H1 (cell line): ENCODE measurements around the gene CUL9. TPM values are rescaled to one million over a fixed set of nuclear protein-coding genes. Genes with fewer than 3 reads are reported as not detected.

Experiments
- RNF2 ChIP-seq: fragments of 200-900, 300-1000 bp; sonication (generic); IDR thresholded peaks from 2 replicates; pipeline ENCODE4 v1.7.1; 2016; ENCODE audit warnings: borderline replicate concordance, low read depth, mild to moderate bottlenecking, antibody characterized with exemption, low read length; ENCODE audit not compliant: poor library complexity, severe bottlenecking; ENCODE audit errors: missing control alignments
- polyA plus RNA-seq, 7 experiments: library from polyadenylated mRNA; depleted of rRNA in 3 of 7; stranded (reverse) in 5 of 7; unstranded in 2 of 7; fragments of >200 nt in 5 of 7; fragments of 200-250 nt in 2 of 7; gene quantifications; 1 replicate in 5 of 7; 2 replicates in 1 of 7; 4 replicates in 1 of 7; pipeline versions ENCODE4 v1.2.1 to v1.2.3, GENCODE V29; 2011 to 2013; ENCODE audit warnings: missing spikeins in 2 of 7, mixed read lengths in 2 of 7
- total RNA-seq: library from RNA; stranded (reverse); fragmentation: NEBNext Ultra II Directional; extraction: Animal tissue kit (Norgen Biotek cat#: 25700); gene quantifications from 2 replicates; pipeline ENCODE4 v1.2.1, GENCODE V29; 2021

CUL9 gene
- total and polyA plus RNA-seq, 2 of the 8 experiments (the other 6 are each of a cell fraction or from before 2014, with no cell fraction given): 7.7 to 9.8 TPM

DNA sequence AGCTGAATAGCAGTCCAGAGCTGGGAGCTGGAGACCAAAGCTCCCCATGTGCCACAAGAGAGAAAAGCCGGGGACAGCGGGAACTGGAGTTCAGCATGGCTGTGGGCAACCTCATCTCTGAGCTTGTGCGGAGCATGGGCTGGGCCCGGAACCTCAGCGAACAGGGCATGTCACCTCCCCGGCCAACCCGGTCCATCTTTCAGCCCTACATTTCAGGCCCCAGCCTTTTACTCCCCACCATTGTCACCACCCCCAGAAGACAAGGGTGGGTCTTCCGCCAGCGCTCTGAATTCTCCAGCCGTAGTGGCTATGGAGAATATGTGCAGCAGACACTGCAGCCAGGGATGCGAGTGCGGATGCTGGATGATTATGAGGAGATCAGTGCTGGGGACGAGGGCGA lies 4.0 kb downstream of the CUL9 start (continued):
- TF ChIP-seq RNF2: no peak
